HepG2 (cell line): ENCODE data around the gene ARL15. TPM values are rescaled to one million over a fixed set of nuclear protein-coding genes. Genes with fewer than 3 reads are reported as not detected.

Experiments used
- ATAC-seq: fragments of 200-7000 bp; cut with Tn5 transposase; 3 replicates; pipeline ENCODE4 v1.9.1; 2020; ENCODE audit warnings: mild to moderate bottlenecking, moderate library complexity
- BruUV-seq: library from RNA; stranded (reverse); fragments of 400-500 nt; replicated peaks from 2 replicates; lab custom pipeline; 2021; lab: Mats Ljungman, UMichigan
- CTCF ChIA-PET: fragments of 300-600 bp; formaldehyde crosslinking; extraction: SDS; loops from one replicate; lab custom pipeline; 2021; ENCODE audit warnings: low total read pairs, inconsistent platforms, low intra/inter-chr PET ratio; lab: Yijun Ruan, JAX
- POLR2A ChIA-PET: fragments of 350-600 bp; sonication (Branson Sonifier 250); formaldehyde crosslinking; loops from one replicate; lab custom pipeline; 2020; ENCODE audit warnings: antibody characterized with exemption, inconsistent platforms; lab: Yijun Ruan, JAX
- DNase-seq: peaks from one replicate; pipeline ENCODE4 v3.0.0-alpha.2; 2015; ENCODE audit warnings: low spot score
- FAIRE-seq: peaks from 3 replicates; lab custom pipeline; 2011; peaks lifted over from hg19 to GRCh38; lab: Jason Lieb, UNC
- H2AFZ ChIP-seq: one replicate; pipeline ENCODE4 v1.6.1; 2011; ENCODE audit warnings: low read length, inconsistent platforms
- H3K27ac ChIP-seq: fragments of 300-600 bp; 3 replicates; pipeline ENCODE4 v1.8.0; 2011; ENCODE audit warnings: mixed run types, mild to moderate bottlenecking, mixed read lengths, low read length, inconsistent platforms; ENCODE audit not compliant: insufficient read depth; ENCODE audit errors: extremely low read length
- H3K27me3 ChIP-seq, 2 experiments: fragments of 200-600 bp in 1 of 2; 2 replicates in 1 of 2; 3 replicates in 1 of 2; pipeline versions ENCODE4 v1.6.0 to v1.8.0; 2011; ENCODE audit warnings: low read length in 2 of 2, mild to moderate bottlenecking in 2 of 2, moderate library complexity in 2 of 2, inconsistent platforms in 1 of 2; ENCODE audit not compliant: insufficient read depth in 2 of 2, control insufficient read depth in 1 of 2
- H3K36me3 ChIP-seq, 2 experiments: fragments of 200-600 bp in 1 of 2; replicated peaks in 1 of 2; 2 replicates in 1 of 2; 3 replicates in 1 of 2; pipeline versions ENCODE4 v1.5.1 to v1.8.0; 2011; ENCODE audit warnings: low read length in 2 of 2, inconsistent platforms in 1 of 2; ENCODE audit not compliant: insufficient read depth in 2 of 2, control insufficient read depth in 1 of 2
- H3K4me1 ChIP-seq: 2 replicates; pipeline ENCODE4 v1.5.1; 2012; ENCODE audit warnings: low read length, inconsistent platforms; ENCODE audit not compliant: insufficient read depth
- H3K4me2 ChIP-seq: 2 replicates; pipeline ENCODE4 v1.6.0; 2011; ENCODE audit warnings: low read depth, low read length, inconsistent platforms
- H3K4me3 ChIP-seq, 3 experiments: fragments of 200-600 bp in 1 of 3; sonication (generic), shearing (Covaris generic) in 1 of 3; replicated peaks in 1 of 3; 2 replicates each; pipeline ENCODE4 v1.5.1; 2011 to 2016; ENCODE audit warnings: low read length in 3 of 3, inconsistent platforms in 2 of 3, low read depth in 2 of 3, mild to moderate bottlenecking in 2 of 3, control low read depth in 1 of 3, mixed read lengths in 1 of 3; ENCODE audit not compliant: insufficient read depth in 1 of 3
- H3K79me2 ChIP-seq: one replicate; pipeline ENCODE4 v1.6.1; 2011; ENCODE audit warnings: low read length, inconsistent platforms; ENCODE audit not compliant: insufficient read depth
- H3K9ac ChIP-seq: 2 replicates; pipeline ENCODE4 v1.6.0; 2011; ENCODE audit warnings: mild to moderate bottlenecking, low read depth, low read length, inconsistent platforms; ENCODE audit not compliant: insufficient read depth
- H3K9me3 ChIP-seq: 2 replicates; pipeline ENCODE4 v1.5.1; 2012; ENCODE audit warnings: mild to moderate bottlenecking, low read length
- H4K20me1 ChIP-seq: 2 replicates; pipeline ENCODE4 v1.6.0; 2011; ENCODE audit warnings: inconsistent platforms, mild to moderate bottlenecking, low read length, moderate library complexity; ENCODE audit not compliant: insufficient read depth
- MYC ChIP-seq: sonication (generic); formaldehyde crosslinking; IDR thresholded peaks from 2 replicates; pipeline ENCODE4 v1.9.0; 2021; ENCODE audit warnings: missing genetic modification reagents, borderline replicate concordance
- ZNF207 ChIP-seq: fragments of 450-650 bp; IDR thresholded peaks from 2 replicates; pipeline ENCODE4 v1.6.1; 2016; ENCODE audit warnings: antibody characterized with exemption, borderline replicate concordance
- ZNF510 ChIP-seq: sonication (generic); formaldehyde crosslinking; IDR thresholded peaks from 2 replicates; pipeline ENCODE4 v1.4.0; 2020; ENCODE audit warnings: low read depth, mild to moderate bottlenecking, missing genetic modification reagents
- ZNF562 ChIP-seq: sonication (generic); formaldehyde crosslinking; IDR thresholded peaks from 2 replicates; pipeline ENCODE4 v1.8.0; 2022; ENCODE audit warnings: missing genetic modification reagents, borderline replicate concordance
- ZNF607 ChIP-seq: sonication (generic); formaldehyde crosslinking; IDR thresholded peaks from 2 replicates; pipeline ENCODE4 v1.5.1; 2020; ENCODE audit warnings: missing genetic modification reagents, mild to moderate bottlenecking, borderline replicate concordance
- ZNF737 ChIP-seq: sonication (generic); formaldehyde crosslinking; IDR thresholded peaks from 2 replicates; pipeline ENCODE4 v1.5.0; 2020; ENCODE audit warnings: missing genetic modification reagents, mild to moderate bottlenecking, borderline replicate concordance
- WGBS: methylation state at CpG from one replicate; pipeline ENCODE4 v1.1.6; 2017; ENCODE audit warnings: low lambda C conversion rate; 5-methylcytosine and 5-hydroxymethylcytosine counted together
- in situ Hi-C: cut with HindIII; loops from 2 replicates; pipeline ENCODE4 v1.10.0; 2017; ENCODE audit warnings: low pct_unique_long_range_greater_than_20kb; ENCODE audit not compliant: extremely low pct_ligation_motif_present
- intact Hi-C: fragments of 100-400 bp; cut with micrococcal nuclease; formaldehyde crosslinking; loops from one replicate; pipeline ENCODE4 v1.10.0; 2022; ENCODE audit not compliant: unreplicated experiment
- polyA plus RNA-seq, 8 experiments: library from polyadenylated mRNA; depleted of rRNA in 3 of 8; stranded (reverse) in 7 of 8; unstranded in 1 of 8; fragments of >200 nt; fragmentation: Illumina TruSeq in 4 of 8; extraction: Trizol in 4 of 8; gene quantifications; 2 replicates each; pipeline versions ENCODE4 v1.2.1 to v1.2.3, GENCODE V29; 2011 to 2016; ENCODE audit warnings: low read depth in 4 of 8, missing spikeins in 1 of 8, mixed read lengths in 1 of 8; ENCODE audit not compliant: insufficient read depth in 1 of 8
- total RNA-seq, 5 experiments: library from RNA; depleted of rRNA; stranded (reverse); fragments of >200 nt; fragmentation: Illumina TruSeq; extraction: Trizol; gene quantifications; 2 replicates each; pipeline ENCODE4 v1.2.3, GENCODE V29; 2016; ENCODE audit warnings: low read depth in 1 of 5
- TF ChIP-seq, protein P1 (sequence below): sonication (generic); formaldehyde crosslinking; IDR thresholded peaks from 2 replicates; pipeline ENCODE4 v1.5.0; 2020; ENCODE audit warnings: mild to moderate bottlenecking, missing genetic modification reagents
- TF ChIP-seq, protein P2 (sequence below): sonication (generic); formaldehyde crosslinking; IDR thresholded peaks from 2 replicates; pipeline ENCODE4 v1.4.0; 2020; ENCODE audit warnings: mild to moderate bottlenecking, missing genetic modification reagents, borderline replicate concordance
- TF ChIP-seq, protein P3 (sequence below), 2 experiments: sonication (generic) in 1 of 2; formaldehyde crosslinking in 1 of 2; IDR thresholded peaks; 2 replicates each; pipeline versions ENCODE4 v1.5.1 to v1.6.1; 2011 to 2020; ENCODE audit warnings: borderline replicate concordance in 1 of 2, low read depth in 1 of 2, low read length in 1 of 2, mild to moderate bottlenecking in 1 of 2, missing genetic modification reagents in 1 of 2, moderate library complexity in 1 of 2
- TF ChIP-seq, protein P4 (sequence below): fragments of 450-650 bp; IDR thresholded peaks from 2 replicates; pipeline ENCODE4 v1.6.1; 2017; ENCODE audit warnings: mild to moderate bottlenecking
- TF ChIP-seq, protein P5 (sequence below): sonication (generic); formaldehyde crosslinking; IDR thresholded peaks from 2 replicates; pipeline ENCODE4 v1.4.0; 2020; ENCODE audit warnings: mild to moderate bottlenecking, missing genetic modification reagents
- TF ChIP-seq, protein P6 (sequence below): sonication (generic); formaldehyde crosslinking; IDR thresholded peaks from 2 replicates; pipeline ENCODE4 v1.9.0; 2021; ENCODE audit warnings: missing genetic modification reagents, mild to moderate bottlenecking, borderline replicate concordance

Gene ARL15
- total and polyA plus RNA-seq, 2 of the 13 experiments (the other 11 are each of a cell fraction or from before 2014, with no cell fraction given), result 2.5 to 7.7 TPM

DNA sequence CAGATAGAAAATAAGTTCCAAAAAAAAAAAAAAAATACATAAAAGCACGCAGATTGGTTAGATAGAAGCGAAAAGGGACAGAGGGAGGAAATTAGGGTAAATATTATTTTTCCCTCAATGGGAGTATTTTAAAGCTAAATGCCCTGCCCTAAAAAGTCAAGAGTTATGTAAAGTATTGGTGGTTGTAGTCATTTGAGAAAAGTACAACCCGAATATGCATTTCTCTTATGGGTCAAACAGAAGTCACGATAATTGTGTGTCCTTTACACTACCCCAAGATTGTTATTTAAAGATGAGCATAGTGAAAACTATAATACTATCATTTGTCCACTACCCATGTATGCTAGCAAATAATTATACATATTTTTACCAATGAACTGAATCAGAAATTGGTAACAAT is 381.2 kb downstream of the ARL15 start:
- Histone ChIP-seq H3K9me3 (no peaks in the 10 kb centered on the region), H3K9ac (no peak overlapping the region), H3K4me1 (peaks cover 13% of the 10 kb centered on the region), H3K36me3 (no peaks in the 10 kb centered on the region), H2AFZ (no peak overlapping the region), H3K79me2 (no peaks in the 10 kb centered on the region), H3K4me2 (no peak overlapping the region), H3K4me3 (no peak overlapping the region), H3K27me3 (no peaks in the 10 kb centered on the region), H4K20me1 (no peaks in the 10 kb centered on the region), H3K27ac (no peak overlapping the region)
- DNase-seq (no peak), FAIRE-seq (no peak), ATAC-seq (no peak)
- in situ Hi-C loops (no loop called here), intact Hi-C loops (no loop called here)
- ChIA-PET CTCF (no interaction called here), POLR2A (no interaction called here)
- 56% methylated on average over 4 of the region's 4 CpGs for WGBS
- BruUV-seq, result no TSS peak
- TF ChIP-seq, protein P1, sequence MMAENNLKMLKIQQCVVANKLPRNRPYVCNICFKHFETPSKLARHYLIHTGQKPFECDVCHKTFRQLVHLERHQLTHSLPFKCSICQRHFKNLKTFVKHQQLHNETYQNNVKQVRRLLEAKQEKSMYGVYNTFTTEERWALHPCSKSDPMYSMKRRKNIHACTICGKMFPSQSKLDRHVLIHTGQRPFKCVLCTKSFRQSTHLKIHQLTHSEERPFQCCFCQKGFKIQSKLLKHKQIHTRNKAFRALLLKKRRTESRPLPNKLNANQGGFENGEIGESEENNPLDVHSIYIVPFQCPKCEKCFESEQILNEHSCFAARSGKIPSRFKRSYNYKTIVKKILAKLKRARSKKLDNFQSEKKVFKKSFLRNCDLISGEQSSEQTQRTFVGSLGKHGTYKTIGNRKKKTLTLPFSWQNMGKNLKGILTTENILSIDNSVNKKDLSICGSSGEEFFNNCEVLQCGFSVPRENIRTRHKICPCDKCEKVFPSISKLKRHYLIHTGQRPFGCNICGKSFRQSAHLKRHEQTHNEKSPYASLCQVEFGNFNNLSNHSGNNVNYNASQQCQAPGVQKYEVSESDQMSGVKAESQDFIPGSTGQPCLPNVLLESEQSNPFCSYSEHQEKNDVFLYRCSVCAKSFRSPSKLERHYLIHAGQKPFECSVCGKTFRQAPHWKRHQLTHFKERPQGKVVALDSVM (CRISPR knock-in tag), result no peak
- TF ChIP-seq, protein P2, sequence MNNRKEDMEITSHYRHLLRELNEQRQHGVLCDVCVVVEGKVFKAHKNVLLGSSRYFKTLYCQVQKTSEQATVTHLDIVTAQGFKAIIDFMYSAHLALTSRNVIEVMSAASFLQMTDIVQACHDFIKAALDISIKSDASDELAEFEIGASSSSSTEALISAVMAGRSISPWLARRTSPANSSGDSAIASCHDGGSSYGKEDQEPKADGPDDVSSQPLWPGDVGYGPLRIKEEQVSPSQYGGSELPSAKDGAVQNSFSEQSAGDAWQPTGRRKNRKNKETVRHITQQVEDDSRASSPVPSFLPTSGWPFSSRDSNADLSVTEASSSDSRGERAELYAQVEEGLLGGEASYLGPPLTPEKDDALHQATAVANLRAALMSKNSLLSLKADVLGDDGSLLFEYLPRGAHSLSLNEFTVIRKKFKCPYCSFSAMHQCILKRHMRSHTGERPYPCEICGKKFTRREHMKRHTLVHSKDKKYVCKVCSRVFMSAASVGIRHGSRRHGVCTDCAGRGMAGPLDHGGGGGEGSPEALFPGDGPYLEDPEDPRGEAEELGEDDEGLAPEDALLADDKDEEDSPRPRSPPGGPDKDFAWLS (CRISPR knock-in tag), result no peak
- TF ChIP-seq, protein P3, sequence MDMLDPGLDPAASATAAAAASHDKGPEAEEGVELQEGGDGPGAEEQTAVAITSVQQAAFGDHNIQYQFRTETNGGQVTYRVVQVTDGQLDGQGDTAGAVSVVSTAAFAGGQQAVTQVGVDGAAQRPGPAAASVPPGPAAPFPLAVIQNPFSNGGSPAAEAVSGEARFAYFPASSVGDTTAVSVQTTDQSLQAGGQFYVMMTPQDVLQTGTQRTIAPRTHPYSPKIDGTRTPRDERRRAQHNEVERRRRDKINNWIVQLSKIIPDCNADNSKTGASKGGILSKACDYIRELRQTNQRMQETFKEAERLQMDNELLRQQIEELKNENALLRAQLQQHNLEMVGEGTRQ (IDR thresholded peaks at IDR 0.05; ENCODE audit: low read depth, low read length), result no peak
- TF ChIP-seq, protein P3 (CRISPR knock-in tag; IDR thresholded peaks at IDR 0.05; ENCODE audit: borderline replicate concordance), result no peak
- TF ChIP-seq ZNF207, result no peak
- TF ChIP-seq ZNF607 (CRISPR knock-in tag), result no peak
- TF ChIP-seq, protein P4, sequence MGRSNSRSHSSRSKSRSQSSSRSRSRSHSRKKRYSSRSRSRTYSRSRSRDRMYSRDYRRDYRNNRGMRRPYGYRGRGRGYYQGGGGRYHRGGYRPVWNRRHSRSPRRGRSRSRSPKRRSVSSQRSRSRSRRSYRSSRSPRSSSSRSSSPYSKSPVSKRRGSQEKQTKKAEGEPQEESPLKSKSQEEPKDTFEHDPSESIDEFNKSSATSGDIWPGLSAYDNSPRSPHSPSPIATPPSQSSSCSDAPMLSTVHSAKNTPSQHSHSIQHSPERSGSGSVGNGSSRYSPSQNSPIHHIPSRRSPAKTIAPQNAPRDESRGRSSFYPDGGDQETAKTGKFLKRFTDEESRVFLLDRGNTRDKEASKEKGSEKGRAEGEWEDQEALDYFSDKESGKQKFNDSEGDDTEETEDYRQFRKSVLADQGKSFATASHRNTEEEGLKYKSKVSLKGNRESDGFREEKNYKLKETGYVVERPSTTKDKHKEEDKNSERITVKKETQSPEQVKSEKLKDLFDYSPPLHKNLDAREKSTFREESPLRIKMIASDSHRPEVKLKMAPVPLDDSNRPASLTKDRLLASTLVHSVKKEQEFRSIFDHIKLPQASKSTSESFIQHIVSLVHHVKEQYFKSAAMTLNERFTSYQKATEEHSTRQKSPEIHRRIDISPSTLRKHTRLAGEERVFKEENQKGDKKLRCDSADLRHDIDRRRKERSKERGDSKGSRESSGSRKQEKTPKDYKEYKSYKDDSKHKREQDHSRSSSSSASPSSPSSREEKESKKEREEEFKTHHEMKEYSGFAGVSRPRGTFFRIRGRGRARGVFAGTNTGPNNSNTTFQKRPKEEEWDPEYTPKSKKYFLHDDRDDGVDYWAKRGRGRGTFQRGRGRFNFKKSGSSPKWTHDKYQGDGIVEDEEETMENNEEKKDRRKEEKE, result no peak
- no peak for TF ChIP-seq ZNF510 (CRISPR knock-in tag)
- TF ChIP-seq, protein P5, sequence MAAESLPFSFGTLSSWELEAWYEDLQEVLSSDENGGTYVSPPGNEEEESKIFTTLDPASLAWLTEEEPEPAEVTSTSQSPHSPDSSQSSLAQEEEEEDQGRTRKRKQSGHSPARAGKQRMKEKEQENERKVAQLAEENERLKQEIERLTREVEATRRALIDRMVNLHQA (CRISPR knock-in tag), result no peak
- TF ChIP-seq MYC (CRISPR knock-in tag), result no peak
- no peak for TF ChIP-seq ZNF562 (CRISPR knock-in tag)
- TF ChIP-seq ZNF737, result no peak
- TF ChIP-seq, protein P6, sequence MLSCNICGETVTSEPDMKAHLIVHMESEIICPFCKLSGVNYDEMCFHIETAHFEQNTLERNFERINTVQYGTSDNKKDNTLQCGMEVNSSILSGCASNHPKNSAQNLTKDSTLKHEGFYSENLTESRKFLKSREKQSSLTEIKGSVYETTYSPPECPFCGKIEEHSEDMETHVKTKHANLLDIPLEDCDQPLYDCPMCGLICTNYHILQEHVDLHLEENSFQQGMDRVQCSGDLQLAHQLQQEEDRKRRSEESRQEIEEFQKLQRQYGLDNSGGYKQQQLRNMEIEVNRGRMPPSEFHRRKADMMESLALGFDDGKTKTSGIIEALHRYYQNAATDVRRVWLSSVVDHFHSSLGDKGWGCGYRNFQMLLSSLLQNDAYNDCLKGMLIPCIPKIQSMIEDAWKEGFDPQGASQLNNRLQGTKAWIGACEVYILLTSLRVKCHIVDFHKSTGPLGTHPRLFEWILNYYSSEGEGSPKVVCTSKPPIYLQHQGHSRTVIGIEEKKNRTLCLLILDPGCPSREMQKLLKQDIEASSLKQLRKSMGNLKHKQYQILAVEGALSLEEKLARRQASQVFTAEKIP, result no peak
